ENCODE measurements around the gene UCHL5.

DNA sequence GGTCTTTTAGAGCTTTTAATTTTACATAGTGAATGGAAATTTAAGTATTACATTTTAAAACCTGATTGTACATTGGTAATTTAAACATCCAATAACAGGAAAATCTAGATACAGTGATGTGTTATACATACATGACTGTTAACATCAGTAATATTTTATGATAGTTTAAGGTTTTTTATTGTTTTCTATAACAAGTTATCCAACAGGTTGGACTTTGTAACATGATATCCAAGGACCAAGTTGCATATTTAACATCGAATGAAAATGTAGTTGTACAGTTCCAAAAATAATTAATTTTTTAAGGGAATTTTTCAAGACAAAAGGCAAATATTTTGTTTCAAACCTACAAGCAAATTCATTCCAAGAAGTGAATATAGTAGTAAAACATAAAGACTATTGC is 31.7 kb upstream of the UCHL5 start:
- TF ChIP-seq, protein P1, sequence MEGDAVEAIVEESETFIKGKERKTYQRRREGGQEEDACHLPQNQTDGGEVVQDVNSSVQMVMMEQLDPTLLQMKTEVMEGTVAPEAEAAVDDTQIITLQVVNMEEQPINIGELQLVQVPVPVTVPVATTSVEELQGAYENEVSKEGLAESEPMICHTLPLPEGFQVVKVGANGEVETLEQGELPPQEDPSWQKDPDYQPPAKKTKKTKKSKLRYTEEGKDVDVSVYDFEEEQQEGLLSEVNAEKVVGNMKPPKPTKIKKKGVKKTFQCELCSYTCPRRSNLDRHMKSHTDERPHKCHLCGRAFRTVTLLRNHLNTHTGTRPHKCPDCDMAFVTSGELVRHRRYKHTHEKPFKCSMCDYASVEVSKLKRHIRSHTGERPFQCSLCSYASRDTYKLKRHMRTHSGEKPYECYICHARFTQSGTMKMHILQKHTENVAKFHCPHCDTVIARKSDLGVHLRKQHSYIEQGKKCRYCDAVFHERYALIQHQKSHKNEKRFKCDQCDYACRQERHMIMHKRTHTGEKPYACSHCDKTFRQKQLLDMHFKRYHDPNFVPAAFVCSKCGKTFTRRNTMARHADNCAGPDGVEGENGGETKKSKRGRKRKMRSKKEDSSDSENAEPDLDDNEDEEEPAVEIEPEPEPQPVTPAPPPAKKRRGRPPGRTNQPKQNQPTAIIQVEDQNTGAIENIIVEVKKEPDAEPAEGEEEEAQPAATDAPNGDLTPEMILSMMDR (IDR thresholded peaks at IDR 0.05) = no peak
- TF ChIP-seq POLR2A (IDR thresholded peaks at IDR 0.05) = no peak
